A673 (cell line): ENCODE measurements around the gene FOXK1. TPM values are rescaled to one million over a fixed set of nuclear protein-coding genes. Genes with fewer than 3 reads are reported as not detected.

Source experiments
- BruUV-seq: library from RNA; stranded (reverse); fragments of 400-500 nt; replicated peaks from 2 replicates; lab custom pipeline; 2021; lab: Mats Ljungman, UMichigan
- CTCF ChIA-PET: fragments of 300-600 bp; sonication (Branson Sonifier 250); formaldehyde crosslinking; loops from one replicate; lab custom pipeline; 2022; ENCODE audit warnings: antibody characterized with exemption; lab: Charles Lee
- POLR2A ChIA-PET: fragments of 300-600 bp; sonication (Branson Sonifier 250); formaldehyde crosslinking; loops from one replicate; lab custom pipeline; 2022; ENCODE audit warnings: antibody characterized with exemption; ENCODE audit not compliant: low non-redundant PET; lab: Charles Lee
- DNase-seq: peaks from one replicate; pipeline ENCODE4 v3.0.0-alpha.2; 2015; ENCODE audit warnings: low spot score
- H3K27ac ChIP-seq: fragments of 200-600 bp; sonication (generic); 2 replicates; pipeline ENCODE4 v1.5.1; 2016; ENCODE audit warnings: mixed run types, low read depth, mild to moderate bottlenecking, mixed read lengths, antibody characterized with exemption, low read length; ENCODE audit not compliant: poor library complexity, severe bottlenecking
- H3K27me3 ChIP-seq: fragments of 200-600 bp; sonication (generic); replicated peaks from 2 replicates; pipeline ENCODE4 v1.6.1; 2017; ENCODE audit warnings: mixed run types, low read depth, mild to moderate bottlenecking, mixed read lengths, antibody characterized with exemption, low read length; ENCODE audit not compliant: insufficient read depth, poor library complexity
- H3K36me3 ChIP-seq: fragments of 200-600 bp; sonication (generic); 2 replicates; pipeline ENCODE4 v1.6.1; 2016; ENCODE audit warnings: mixed run types, mild to moderate bottlenecking, mixed read lengths, antibody characterized with exemption, low read length; ENCODE audit not compliant: insufficient read depth, poor library complexity, severe bottlenecking
- H3K4me1 ChIP-seq: fragments of 200-600 bp; sonication (generic); 2 replicates; pipeline ENCODE4 v1.6.1; 2017; ENCODE audit warnings: mixed run types, mild to moderate bottlenecking, mixed read lengths, antibody characterized with exemption, low read length; ENCODE audit not compliant: insufficient read depth, poor library complexity, severe bottlenecking
- H3K4me3 ChIP-seq: fragments of 200-600 bp; sonication (generic); 2 replicates; pipeline ENCODE4 v1.5.1; 2016; ENCODE audit warnings: low read depth, mixed run types, mild to moderate bottlenecking, mixed read lengths, low read length; ENCODE audit not compliant: poor library complexity, severe bottlenecking
- H3K9me3 ChIP-seq: fragments of 200-600 bp; sonication (generic); 2 replicates; pipeline ENCODE4 v1.6.1; 2016; ENCODE audit warnings: mixed run types, low read depth, mild to moderate bottlenecking, mixed read lengths, antibody characterized with exemption, low read length; ENCODE audit not compliant: poor library complexity, severe bottlenecking
- CTCF ChIP-seq: fragments of 300-800, 200-600 bp; sonication (generic); conservative IDR thresholded peaks from 2 replicates; pipeline ENCODE4 v1.5.1; 2017; ENCODE audit warnings: low read depth, mild to moderate bottlenecking, antibody characterized with exemption, low read length, moderate library complexity, mixed read lengths
- EZH2 ChIP-seq: fragments of 200-600 bp; sonication (generic); IDR thresholded peaks from 2 replicates; pipeline ENCODE4 v1.6.1; 2017; ENCODE audit warnings: borderline replicate concordance, low read depth, mild to moderate bottlenecking, mixed read lengths, antibody characterized with exemption, low read length; ENCODE audit not compliant: poor library complexity, severe bottlenecking
- intact Hi-C: fragments of 100-400 bp; cut with micrococcal nuclease; formaldehyde crosslinking; loops from one replicate; pipeline ENCODE4 v1.10.0; 2022; ENCODE audit not compliant: unreplicated experiment
- total RNA-seq: library from RNA; stranded (reverse); gene quantifications from 2 replicates; pipeline ENCODE4 v1.2.3, GENCODE V29; 2021

FOXK1 gene
- total RNA-seq, 1 experiment from 2014 or later, result 43.8 TPM

- CTCF ChIA-PET, result interaction anchor here (0.9 kb wide), 1 partner anchor 12 kb away, joined by 4 read pairs; no protein-coding TSS in a partner anchor
- Histone ChIP-seq H3K9me3 (no peaks in the 10 kb centered on the region), H3K27ac (no peak overlapping the region), H3K27me3 (no peaks in the 10 kb centered on the region), H3K4me1 (no peaks in the 10 kb centered on the region), H3K36me3 (no peaks in the 10 kb centered on the region), H3K4me3 (no peak overlapping the region)
- BruUV-seq, result no TSS peak
- TF ChIP-seq CTCF, result no peak
- no peak for TF ChIP-seq EZH2
- intact Hi-C loops, result no loop called here
- DNase-seq, result no peak
- POLR2A ChIA-PET, result interaction anchor here (0.5 kb wide), 1 partner anchor 81 kb away, joined by 4 read pairs; no protein-coding TSS in a partner anchor
These were observed 136.1 kb downstream of the FOXK1 start for GRCh38 chr7:4818000-4818794.

GRCh38 chr7:4819560-4820404, 137.7 kb downstream of the FOXK1 start:
- Histone ChIP-seq H3K4me3 (no peak overlapping the region), H3K27ac (no peak overlapping the region), H3K36me3 (no peaks in the 10 kb centered on the region), H3K9me3 (no peaks in the 10 kb centered on the region), H3K4me1 (no peaks in the 10 kb centered on the region), H3K27me3 (no peaks in the 10 kb centered on the region)
- intact Hi-C loops, result no loop called here
- ChIA-PET POLR2A (no interaction called here), CTCF (no interaction called here)
- no peak for DNase-seq
- no TSS peak for BruUV-seq
- TF ChIP-seq EZH2, result no peak
- no peak for TF ChIP-seq CTCF

- H3K4me1 ChIP-seq, result no peaks in the 10 kb centered on the region
- H3K4me3 ChIP-seq, result no peak overlapping the region
- no TSS peak for BruUV-seq
- POLR2A ChIA-PET, result no interaction called here
- H3K27ac ChIP-seq, result no peak overlapping the region
- intact Hi-C loops, result no loop called here
- CTCF ChIA-PET, result no interaction called here
- no peaks in the 10 kb centered on the region for H3K36me3 ChIP-seq
- DNase-seq, result no peak
- no peaks in the 10 kb centered on the region for H3K27me3 ChIP-seq
- H3K9me3 ChIP-seq, result no peaks in the 10 kb centered on the region
- no peak for TF ChIP-seq EZH2
- TF ChIP-seq CTCF, result no peak
These were observed 138.4 kb downstream of the FOXK1 start for GRCh38 chr7:4820405-4820966.
